Effector CD8-positive, alpha-beta T cell (primary cell): ENCODE data around the gene HELZ.
"Not testable (repeated sequence)": the region's sequence is repeated elsewhere in the genome, so short reads cannot be mapped to it uniquely, and the experiment has no call there.

Experiments used
- DNase-seq: peaks from one replicate; lab custom pipeline; 2025; lab: John Stamatoyannopoulos, UW

The HELZ gene

DNA sequence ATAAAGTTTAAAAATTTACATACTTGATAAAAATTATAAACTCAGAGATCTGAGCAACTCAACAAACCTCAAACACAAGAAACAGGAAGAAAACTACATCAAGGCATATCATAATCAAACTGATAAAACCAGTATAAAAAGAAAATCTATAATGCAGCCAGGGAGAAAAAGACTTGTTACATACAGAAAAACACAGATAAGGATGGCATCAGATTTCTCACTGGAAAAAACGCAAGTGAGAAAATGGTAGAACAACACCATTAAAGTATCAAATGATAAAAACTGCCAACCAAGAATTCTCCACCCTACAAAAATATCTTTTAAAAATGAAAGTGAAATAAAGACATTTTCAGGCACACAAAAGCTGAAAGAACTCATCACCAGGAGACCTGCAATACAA is 129.6 kb downstream of the HELZ start:
- no peak for DNase-seq

DNA sequence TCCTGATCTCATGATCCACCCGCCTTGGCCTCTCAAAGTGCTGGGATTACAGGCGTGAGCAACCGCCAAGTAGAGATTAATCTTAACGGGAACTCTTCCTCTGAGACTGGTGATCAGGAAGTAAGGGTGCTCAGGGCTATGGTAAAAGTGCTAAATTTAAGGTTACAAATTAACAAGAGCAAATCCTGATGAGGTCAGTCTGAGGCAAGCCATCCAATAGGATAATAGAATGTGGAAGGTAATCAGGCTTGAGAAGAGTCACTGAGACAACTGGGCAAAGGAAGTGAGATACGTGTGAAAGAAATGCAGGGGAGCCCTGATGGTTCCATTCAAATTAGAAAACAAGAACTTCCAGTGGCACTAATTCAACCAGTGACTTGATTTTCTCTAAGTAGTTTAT is 131.5 kb downstream of the HELZ start:
- DNase-seq, result no peak

DNA sequence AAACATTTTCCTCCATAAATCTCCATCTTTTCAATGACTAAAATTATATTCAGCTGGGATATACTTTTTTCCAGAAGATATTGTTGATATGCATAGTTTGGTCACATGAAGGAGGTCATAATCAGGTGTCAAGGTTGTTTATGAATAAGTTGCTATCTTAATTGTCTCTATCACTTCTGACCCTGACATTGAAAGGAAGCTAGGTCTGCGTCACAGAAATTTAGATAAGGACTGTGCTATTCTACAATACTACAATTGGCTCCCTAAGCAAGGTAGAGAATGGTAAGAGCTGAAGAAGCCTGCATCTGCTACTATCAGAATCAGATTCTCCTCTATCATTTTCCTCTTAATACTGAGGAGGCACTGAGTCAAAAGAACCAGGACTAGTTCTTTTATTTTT is 133.2 kb downstream of the HELZ start:
- no peak for DNase-seq

DNA sequence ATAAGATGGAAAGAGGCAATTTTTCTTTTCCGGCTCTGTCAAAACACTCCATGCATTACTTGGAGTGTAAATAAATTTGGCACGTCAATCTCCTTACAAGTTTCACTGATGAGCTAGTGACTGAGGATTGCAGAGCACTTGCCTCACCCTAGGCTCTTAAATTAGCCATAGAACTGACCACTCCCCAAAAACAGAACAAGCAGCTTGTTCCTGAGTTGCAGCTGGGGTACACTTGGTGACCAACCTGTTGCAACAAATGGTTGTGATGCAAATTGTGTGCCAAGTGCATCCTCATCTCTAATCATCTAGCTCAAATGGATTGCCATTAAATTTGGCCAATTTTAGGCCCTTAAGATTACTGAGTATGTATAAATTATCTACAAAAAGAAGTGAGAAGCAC is 133.7 kb downstream of the HELZ start:
- DNase-seq, result no peak

GRCh38 chr17:67110619-67111018 is 134.4 kb downstream of the HELZ start:
- DNase-seq, result no peak

DNA sequence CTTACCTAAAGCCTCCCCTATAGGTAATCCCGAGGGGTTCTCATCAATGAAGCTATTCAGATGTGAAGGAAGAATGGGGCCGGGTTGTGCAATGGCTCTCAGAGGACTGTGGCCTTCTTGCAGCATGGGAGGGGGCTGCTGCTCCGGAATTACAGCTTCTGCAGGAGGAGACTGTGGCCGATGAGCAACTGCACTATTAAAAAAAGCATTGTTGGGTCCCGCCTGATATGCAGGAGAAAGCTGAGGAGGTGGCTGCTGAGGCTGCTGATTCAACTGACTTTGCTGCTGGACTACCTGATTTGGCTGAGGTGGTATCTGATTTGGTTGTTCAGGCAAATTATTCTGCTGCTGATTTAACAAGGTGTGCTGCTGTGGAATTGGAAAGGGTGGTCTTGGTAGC is 135.9 kb downstream of the HELZ start:
- DNase-seq, result no peak

DNA sequence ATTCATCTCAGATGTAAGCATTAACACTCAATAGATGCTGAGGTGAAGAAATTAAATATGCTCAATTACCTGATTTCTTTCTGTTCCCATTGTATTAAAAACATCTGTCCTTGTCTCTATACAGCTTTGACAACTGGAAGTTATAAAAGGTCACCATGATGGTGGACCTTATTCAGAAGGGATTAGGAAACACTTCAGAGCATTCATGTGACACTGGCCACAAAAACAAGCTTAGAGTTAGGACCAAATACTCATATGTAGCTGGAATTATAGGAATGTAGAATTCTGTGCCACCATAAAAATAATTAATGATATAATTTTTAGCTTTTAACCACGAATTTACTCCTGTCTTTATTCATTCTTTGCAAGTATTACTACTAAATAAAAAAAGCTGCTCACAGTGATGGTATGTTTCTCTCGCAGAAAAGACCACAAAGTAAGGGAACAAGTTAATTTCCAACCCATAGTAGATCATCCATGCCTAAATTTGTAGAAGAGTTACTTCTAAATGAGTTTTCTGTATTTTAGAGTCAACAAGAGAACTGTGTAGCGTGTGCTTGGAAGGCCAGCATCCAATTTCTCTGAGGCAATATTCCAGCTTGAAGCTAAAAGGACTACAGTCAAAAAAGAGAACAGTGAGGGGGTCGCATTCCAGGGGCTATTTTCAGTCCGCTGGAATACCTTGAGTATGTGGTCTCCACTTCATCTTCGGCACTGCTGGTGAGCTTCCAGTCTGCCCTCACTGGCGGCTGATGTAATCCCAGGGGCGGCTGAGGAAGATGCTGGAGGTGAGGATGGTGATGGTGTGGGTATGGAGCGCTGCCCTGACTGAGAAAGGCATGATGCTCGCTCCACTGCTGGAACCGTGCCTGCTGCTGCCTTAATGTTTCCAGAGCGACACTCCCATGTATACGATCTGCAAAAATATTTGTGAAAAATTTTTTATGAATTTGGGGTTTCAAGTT is 136.9 kb downstream of the HELZ start:
- DNase-seq, result no peak

DNA sequence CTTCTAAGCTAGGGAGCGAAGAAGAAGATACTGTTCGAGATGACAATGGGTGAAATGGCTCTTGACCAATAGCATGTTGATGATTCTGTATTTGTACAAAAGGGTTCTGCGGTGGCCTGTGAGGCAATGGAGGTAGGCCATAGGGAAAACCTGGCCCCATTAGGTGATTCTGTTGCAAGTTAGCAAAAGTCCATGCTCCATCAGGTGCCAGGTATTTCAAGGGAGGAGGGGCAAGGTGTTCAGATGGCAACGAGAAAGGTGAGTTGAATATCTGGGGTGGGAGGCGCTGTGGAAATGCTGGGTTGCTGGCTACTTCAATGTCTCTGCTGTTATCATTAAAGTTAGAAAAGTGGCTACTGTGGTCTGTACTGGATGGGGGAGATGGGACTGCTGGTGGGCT is 137.8 kb downstream of the HELZ start:
- no peak for DNase-seq

DNA sequence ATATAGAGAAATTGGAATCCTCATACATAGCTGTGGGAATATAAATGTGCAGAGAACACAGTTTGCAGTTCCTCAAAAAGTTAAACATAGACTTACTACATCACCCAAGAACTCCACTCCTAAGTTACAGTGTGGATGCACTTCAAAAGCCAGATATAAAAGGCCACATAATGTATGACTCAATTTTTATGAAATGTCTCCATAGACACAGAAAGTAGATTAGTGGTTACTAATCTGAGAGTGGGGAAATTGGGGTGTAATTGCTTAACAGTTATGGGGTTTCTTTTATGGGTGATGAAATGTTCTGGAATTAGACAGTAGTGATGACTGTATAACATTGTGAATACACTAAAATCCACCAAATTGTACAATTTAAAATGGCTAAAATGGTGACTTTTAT is 139.8 kb downstream of the HELZ start:
- no peak for DNase-seq

DNA sequence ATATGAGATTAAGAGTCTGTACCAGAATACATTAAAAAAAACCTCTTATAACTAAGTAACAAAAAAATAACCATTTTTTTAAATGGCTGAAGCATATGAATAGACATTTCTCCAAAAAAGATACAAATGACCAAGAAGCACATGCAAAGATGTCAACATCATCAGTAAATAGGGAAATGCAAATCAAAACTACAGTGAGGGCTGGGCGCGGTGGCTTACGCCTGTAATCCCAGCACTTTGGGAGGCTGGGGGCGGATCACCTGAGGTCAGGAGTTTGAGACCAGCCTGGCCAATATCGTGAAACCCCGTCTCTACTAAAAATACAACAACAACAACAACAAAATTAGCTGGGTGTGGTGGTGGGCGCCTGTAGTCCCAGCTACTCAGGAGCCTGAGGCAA is 140.4 kb downstream of the HELZ start:
- DNase-seq, result not testable (repeated sequence)

GRCh38 chr17:67098006-67098405 is 147.0 kb downstream of the HELZ start:
- DNase-seq, result no peak

- DNase-seq, result no peak
Measured at GRCh38 chr17:67096609-67097008, 148.4 kb downstream of the HELZ start.

GRCh38 chr17:67095803-67096202 is 149.2 kb downstream of the HELZ start:
- DNase-seq, result no peak

DNA sequence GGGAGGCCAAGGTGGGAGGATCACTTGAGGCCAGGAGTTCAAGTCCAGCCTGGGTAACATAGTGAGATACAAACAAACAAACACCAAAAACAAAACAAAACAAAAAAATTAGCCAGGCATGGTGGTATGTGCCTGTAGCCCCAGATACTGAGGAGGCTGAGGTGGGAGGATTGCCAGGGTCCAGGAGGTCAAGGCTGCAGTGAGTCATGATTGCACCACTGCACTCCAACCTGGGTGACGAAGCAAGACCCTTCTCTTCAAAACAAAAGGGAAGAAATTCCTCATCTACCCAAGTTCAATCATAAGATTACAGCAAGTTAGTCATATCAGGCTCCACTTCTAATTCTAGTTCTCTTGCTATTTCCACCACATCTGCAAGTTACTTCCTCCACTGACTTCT is 149.7 kb downstream of the HELZ start:
- not testable (repeated sequence) for DNase-seq

GRCh38 chr17:67093348-67093747 is 151.6 kb downstream of the HELZ start:
- DNase-seq, result no peak

DNA sequence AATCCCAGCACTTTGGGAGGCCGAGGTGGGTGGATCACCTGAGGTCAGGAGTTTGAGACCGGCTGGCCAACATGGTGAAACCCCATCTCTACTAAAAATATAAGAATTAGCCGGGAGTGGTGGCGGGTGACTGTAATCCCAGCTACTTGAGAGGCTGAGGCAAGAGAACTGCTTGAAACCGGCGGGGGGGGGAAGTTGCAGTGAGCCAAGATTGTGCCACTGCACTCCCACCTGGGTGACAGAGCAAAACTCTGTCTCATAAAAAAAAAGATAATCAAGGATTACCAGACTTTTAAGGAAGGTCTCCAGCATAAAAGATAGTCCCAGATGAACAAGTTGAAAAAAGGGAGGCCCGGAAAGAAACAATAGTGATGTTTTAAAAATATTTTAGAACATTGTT is 152.3 kb downstream of the HELZ start:
- DNase-seq, result not testable (repeated sequence)

GRCh38 chr17:67092291-67092690 is 152.7 kb downstream of the HELZ start:
- DNase-seq, result no peak

DNA sequence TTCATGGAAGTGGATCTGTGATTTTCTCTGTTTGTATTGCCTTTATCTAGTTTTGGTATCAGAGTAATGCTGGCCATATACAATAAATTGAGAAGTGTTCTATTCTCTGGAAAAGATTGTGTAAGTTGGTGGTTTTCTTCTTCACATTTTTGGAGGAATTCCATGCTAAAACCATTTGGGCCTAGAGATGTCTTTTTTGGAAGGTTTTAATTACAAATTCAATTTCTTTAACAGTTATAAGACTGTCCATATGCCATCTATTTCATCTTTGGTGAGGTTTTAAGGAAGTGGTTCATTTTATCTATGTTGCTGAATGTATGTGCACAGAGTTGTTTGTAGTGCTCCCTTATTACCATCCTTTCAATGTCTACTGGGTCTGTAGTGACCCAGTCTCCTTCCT is 154.7 kb downstream of the HELZ start:
- no peak for DNase-seq

- no peak for DNase-seq
Measured at GRCh38 chr17:67088639-67089038, 156.4 kb downstream of the HELZ start.

DNA sequence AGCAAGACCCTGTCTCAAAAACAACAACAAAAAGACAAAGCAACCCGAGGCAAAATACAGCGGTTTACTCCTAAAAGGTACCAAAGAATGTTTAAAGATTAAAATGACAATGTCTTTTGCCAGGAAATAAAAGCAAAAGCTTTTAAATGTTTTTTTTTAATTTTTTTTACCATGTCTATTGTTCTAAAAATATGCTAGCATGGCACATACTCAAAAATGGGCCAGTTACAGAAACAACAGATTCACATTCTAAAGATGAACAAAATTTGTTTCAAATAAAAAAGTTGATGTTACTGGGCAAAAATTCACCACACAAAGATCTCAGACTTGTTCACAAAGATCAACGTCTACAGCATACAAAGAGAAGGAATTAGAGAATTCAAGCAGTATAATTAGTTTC is 159.6 kb downstream of the HELZ start:
- no peak for DNase-seq

- no peak for DNase-seq
Measured at GRCh38 chr17:67082107-67082506, 162.9 kb downstream of the HELZ start.

- no peak for DNase-seq
Measured at GRCh38 chr17:67080804-67081203, 164.2 kb downstream of the HELZ start.

DNA sequence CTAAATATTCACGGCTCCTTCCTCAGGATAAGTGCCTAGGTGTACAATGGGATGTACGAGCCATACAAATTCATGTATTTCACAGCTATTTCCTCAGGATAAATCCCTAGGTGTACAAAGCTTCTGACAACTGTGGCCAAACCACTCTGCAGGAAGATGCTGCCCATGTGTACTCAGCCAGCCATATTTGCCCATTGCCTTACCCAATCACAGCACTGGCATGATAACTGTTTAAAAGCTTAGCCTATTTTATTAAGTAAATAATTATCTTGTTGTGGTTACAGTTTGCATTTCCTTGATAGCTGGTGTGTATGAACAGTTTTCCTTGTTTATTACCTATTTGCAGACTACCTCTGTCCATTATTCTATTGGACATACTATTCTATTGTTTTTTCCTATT is 165.5 kb downstream of the HELZ start:
- DNase-seq, result no peak

- DNase-seq, result no peak
Measured at GRCh38 chr17:67078292-67078691, 166.7 kb downstream of the HELZ start.
